Measurements from ENCODE around the gene FBXW11.
"Not testable (repeated sequence)": the region's sequence is repeated elsewhere in the genome, so short reads cannot be mapped to it uniquely, and the experiment has no call there.

FBXW11 gene

DNA sequence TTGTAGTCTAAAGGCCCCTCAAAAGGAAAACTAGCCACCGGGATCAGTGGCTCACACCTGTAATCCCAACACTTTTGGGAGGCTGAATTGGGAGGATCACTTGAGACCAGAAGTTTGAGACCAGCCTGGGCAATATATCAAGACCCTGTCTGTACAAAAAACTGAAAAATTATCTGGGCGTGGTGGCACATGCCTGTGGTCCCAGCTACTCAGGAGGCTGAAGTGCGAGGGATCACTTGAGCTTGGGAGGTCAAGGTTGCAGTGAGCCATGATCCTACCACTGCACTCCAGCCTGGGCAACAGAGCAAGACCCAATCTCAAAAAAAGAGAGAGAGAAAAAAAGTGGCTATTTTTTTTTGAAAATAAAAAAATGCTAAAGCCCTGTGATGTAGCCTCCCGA, 55.2 kb downstream of the FBXW11 start:
- DNase-seq, result no peak

DNA sequence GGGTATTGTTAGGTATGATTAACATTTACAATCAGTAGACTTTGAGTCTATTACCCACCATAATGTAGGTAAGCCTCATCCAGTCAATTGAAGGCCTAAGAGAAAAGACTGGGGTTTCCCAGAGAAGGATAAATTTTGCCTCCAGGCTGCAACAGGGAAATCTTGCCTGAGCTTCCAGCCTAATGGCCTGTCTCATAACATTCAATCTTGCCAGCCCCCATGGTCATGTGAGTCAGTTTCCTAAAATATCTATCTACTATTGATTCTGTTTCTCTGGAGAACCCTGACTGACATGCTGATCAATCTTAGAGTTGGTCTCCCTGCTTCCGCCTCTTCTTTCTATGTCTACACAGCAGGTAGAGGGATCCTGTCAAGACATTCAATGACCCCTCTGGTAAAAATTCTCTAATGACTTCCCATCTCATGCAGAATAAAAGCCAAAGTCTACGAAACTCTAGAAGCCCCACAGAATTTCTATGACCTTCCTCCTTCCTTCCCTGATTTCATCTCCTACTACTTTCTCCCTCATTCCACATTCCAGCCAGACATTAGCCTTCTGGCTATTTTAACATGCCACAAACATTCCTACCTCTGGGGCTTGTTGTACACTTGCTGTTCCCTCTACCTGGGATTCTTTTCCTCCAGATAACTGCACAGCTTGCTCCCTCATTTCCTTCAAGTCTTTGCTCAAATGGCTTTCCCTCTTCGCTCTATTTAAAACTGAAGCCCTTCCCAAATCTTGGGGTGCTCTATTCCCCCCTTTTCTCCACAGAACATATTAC, 60.2 kb downstream of the FBXW11 start:
- DNase-seq, result no peak

DNA sequence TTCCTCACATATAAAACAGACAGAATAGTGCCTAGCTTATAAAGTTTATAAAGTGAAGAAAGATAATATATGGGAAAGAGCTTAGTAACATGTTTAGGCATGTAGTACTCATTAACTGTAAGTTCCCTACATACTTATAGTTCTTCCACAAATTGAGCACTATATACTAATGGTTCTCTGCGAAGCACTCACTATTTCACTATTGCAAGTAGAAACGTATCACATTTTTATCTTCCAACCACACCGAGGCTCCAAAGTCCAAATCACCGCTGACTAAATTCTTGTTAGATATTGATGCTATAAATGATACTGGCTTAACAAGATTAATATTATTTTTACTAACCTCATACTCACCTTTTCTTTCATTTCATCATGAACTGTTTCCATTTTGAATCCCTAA, 61.0 kb downstream of the FBXW11 start:
- no peak for DNase-seq

DNA sequence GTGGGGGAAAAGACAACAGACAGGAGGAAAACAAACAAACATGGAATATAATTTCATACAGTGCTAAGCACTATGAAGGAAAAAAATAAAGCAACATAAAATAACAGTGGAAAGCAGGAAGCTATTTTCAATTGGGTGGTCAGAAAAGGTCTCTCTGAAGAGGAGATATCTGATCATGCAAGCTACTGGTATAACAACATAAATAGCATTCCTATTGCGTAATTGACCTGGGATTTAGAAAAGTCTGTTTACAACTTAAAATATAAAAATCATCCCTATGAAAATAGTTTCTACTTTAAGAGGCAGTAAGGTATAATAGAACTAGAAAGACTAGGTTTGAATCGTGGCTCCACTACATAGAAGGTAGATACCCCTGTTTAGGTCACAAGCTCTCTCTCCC, 61.4 kb downstream of the FBXW11 start:
- DNase-seq, result no peak

DNA sequence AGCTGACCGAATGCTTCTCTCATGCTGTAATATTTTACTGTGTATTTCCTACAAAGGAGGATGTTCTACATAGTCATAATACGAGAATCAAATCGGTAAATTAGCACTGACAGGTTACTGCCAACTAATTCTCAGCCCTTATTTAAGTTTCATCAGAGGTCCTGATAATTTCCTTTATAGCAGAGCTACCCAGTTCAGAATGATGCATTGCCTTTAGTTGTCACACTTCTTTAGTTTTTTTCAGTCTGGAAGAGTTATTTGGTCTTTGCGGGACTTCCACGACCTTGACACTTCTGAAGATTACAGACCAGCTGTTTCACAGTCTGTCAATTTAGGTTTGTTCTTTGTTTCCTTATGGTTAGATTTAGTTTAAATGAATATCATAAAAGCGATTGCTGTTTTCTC, 64.3 kb downstream of the FBXW11 start:
- DNase-seq, result not testable (repeated sequence)

DNA sequence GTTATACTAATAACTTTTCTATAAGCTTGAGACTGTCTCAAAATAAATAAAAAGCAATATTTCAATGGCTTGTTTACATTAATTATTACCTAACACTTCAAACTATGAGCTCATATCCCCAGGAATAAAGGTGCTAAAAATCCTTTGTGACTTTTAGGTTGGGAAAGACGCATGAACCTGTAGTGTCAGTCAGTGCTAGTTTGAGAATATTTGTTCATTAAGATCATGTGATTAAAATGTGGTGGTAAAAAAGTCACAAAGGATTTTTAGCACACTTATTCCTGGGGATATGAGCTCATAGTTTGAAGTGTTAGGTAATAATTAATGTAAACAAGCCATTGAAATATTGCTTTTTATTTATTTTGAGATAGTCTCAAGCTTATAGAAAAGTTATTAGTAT, 64.8 kb downstream of the FBXW11 start:
- DNase-seq, result not testable (repeated sequence)

DNA sequence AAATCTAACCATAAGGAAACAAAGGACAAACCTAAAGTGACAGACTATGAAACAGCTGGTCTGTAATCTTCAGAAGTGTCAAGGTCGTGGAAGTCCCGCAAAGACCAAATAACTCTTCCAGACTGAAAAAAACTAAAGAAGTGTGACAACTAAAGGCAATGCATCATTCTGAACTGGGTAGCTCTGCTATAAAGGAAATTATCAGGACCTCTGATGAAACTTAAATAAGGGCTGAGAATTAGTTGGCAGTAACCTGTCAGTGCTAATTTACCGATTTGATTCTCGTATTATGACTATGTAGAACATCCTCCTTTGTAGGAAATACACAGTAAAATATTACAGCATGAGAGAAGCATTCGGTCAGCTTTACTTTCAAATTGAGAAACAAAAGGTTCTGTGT, 65.2 kb downstream of the FBXW11 start:
- not testable (repeated sequence) for DNase-seq

DNA sequence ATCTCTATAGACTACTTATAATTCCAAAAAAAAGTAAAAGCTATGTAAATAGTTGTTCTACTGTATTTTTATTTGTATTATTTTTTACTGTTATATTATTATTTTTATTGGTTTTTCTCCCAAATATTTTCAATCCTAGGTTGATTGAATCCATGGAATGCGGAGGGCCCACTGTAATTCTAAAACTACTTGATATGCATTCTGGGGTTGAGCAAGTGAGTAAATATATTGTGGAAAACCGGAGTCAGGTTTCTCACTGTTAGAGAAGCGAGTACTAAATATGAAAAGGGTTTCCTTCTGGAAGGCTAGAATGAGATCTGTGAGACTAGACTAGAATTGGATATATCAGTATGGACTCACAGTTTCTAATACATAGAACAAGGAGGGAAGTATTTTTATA, 66.5 kb downstream of the FBXW11 start:
- DNase-seq, result no peak

DNA sequence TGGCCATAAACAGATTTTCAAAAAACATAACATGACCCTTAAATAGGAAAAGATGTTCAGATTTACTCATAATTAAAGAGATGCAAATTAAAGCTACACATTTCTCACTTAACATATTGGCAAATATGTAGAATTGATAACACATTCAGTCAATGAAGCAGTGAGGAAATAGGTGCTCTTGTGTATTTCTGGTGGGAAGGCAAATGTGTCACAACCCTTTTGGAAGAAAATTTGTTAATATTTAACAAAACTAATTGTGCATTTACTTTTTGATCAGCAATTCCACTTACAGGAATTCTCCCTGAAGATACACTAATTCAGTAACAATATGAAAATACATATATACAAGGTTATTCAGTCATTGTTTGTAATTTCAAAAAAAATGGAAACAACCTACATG, 68.1 kb downstream of the FBXW11 start:
- no peak for DNase-seq

DNA sequence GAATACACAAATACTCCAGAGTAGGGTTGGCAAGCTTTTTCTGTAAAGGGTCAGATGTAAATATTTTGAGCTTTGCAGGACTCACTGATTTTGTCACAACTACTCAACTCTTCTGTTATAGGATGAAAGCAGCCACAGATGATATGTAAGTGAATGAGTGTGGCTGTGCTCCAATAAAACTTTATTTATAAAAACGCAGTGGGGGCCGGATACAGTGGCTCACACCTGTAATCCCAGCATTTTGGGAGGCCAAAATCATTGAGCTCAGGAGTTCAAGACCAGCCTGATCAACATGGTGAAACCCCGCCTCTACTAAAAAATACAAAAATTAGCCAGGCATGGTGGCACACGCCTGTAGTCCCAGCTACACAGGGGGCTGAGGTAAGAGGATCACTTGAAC, 69.1 kb downstream of the FBXW11 start:
- DNase-seq, result no peak

DNA sequence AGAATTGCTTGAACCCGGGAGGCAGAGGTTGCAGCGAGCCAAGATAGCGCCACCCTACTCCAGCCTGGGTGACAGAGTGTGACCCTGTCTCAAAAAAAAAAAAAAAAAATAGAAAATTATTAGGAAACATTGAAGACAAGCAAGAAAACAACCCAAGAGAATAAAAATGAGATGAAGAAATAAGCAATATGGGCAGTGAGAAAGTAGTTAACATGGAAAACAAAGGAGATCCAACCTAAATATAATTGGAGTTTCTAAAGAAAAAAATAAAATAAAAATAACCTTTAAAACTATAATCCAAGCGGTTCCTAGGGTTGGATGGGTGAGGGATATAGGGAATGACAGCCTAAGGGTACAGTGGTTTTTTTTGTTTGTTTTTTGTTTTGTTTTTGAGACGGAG, 71.9 kb downstream of the FBXW11 start:
- DNase-seq, result no peak

DNA sequence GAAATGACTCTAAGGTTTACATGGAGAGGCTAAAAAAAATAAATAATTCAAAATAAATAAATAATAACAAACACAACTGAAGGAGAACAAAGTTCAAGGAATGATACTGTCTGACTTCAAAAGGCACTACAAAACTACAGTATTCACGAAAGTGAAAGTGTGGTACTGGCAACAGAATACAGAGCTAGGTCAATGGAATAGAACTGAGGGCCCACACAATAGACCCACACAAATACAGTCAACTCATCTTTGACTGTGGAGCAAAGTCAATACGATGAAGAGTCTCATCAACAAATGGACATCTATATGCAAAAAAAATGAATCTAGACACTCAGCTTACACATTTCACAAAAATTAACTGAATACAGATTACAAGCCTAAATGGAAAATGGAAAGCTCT, 75.3 kb downstream of the FBXW11 start:
- DNase-seq, result no peak

DNA sequence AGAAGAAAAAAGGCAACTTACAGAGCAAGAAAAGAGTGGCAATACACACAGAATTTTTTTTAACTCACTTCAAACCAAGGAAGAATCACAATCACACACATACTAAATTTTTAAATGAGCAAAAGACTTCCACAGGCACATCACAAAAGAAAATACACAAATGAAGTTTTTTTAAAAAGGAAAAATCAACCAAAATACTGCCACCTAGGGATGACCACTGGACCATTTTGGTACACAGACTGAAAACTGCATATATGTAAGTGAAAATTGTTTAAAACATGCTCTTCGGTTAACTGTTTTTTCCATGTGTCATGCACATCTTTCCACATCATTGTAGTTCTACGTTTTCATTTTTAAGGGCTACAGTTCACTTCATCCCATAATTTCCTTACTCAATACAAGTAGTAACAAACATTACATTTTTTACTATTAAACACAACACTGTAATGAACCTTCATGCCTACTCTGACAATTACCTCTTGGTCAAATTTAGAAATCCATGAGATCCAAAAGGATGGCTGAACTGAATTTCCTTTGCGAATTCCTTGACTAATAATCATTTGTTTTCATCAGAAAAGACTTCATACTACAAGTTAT, 79.0 kb downstream of the FBXW11 start:
- DNase-seq, result no peak

DNA sequence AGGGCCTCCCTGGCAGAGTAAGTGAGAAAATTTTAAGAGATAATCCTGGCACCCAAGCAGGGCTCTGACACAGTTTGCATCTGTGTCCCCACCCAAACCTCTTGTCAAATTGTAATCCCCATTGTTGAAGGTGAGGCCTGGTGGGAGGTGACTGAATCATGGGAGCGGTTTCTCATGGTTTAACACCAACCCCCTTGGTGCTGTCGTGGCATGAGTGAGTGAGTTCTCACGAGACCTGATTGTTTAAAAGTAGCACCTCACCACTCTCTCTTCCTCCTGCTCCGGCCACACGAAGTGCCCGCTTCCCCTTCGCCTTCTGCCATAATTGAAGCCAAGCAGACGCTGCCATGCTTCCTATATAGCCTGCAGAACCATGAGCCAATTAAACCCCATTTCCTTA, 80.1 kb downstream of the FBXW11 start:
- no peak for DNase-seq

DNA sequence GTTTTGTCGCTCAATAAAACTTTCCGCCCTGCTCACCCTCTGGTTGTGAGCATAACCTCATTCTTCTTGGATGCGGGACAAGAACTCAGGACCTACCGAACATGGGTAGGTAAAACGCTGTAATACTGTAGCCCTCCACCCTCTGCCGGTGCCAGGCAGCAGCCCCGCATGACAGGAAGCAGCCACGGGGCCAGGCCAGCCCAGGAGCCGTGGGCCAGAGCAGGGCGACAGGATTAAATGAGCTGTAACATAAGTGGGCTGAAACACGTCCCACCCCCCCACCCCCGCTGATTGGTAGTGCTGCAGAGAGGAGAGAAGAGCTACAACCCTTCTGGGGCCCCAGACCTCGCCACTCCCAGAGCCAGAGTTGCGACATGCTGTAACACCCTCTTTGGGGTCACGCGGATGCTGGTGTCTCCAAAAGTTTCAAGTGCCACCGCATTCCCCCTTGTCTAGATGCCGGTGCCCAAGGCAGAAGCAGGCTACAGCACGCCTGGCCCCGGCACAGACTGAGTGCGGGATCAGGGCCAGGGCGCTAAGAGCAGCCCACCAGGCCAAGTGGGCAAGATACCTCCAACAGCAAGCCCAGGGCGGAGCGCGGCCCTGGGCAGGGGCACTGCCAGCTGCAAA, 81.8 kb downstream of the FBXW11 start:
- DNase-seq, result no peak

DNA sequence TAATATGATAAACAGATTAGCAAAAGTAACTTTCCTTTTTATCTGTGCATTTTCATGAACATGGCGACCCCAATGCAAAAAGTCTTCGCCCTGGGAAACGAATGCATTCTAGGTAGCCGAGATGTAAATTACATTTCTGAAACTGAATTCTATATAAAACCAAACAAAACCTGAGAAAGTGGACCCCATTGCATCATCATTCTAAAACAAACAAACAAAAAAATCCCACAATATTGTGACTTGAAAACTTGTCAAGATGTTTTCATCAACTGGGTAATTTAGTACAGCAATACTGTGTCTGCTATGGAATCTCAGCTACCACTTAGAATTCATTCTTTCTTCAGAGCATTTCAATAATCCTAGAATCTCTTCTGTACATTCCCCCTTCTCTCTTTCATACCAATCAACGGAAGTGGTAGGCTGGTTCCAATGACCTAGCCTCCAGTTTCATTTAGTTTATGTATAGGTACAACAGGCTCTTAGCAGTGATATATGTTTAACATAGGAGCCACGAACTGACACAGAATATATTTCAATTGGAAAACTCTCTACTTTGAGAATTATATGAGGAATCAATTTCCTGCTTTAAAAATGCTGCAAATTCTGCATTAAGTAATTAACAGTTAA, 85.6 kb downstream of the FBXW11 start:
- no peak for DNase-seq

DNA sequence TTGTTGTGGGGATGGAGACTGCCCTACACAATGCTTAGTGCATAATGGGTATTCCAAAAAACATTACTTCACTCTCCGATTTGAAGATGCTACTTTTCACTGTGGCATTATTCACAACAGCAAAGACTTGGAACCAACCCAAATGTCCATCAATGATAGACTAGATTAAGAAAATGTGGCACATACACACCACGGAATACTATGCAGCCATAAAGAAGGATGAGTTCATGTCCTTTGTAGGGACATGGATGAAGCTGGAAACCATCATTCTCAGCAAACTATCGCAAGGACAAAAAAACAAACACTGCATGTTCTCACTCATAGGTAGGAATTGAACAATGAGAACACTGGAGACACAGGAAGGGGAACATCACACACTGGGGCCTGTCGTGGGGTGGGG, 90.7 kb downstream of the FBXW11 start:
- DNase-seq, result not testable (repeated sequence)

DNA sequence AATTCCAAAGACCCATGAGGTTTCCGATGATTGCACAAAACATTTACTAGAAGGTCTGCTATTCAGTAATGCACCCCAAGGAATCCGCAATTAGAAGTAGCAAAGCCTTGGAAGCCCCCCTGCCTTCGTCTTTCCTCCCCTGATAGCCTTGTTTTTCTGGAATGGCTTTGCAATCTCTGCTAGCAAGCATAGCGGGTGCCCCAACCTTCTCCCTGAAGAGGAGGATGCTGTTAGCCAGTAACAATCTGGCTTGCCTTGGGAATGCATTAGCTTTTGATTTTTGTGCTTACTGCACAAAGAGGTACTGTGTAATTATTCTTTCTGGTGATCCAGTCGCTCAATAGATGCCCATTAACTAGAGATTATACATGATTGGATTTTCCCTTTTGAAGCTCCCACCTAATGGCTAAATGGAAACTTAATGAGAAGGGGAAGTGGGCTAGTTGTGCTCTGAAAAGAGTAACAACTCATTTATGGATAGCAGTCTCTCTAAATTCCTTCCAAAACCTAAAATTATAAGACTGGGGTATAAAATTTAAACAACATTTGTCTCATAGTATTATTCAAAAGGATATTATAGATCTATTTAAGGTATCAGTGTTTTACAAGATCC, 91.6 kb downstream of the FBXW11 start:
- no peak for DNase-seq

DNA sequence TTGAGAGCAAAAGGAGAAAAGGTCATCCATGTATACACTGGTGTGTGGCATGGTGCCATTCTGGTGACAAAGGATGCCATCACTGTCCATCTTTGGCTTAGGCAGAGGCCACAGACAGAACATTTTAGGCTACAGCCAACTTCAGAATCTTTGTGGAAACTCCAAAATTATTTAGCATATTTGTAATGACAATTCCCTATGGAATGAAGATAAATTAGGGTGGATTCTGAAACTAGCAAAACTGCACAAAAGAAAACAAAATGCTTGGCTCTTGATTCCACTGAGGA, 92.5 kb downstream of the FBXW11 start:
- no peak for DNase-seq

DNA sequence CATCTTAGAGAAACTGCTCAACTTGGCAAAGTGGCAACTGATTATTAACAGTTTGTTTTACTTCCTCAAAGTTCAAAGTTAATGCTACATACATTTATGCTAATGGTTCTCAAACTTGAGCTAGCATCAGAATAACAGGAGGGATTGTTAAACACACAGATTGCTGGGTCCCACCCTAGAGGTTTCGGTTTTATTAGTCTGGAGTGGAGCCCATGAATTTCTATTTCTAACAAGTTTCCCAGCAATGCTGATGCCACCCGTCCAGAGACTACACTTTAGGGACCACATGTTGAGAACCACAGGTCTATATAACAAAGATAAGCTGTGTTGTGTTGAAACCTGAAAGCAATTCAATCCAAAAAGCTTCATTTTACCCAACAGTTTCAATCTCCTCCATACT, 95.3 kb downstream of the FBXW11 start:
- DNase-seq, result no peak

DNA sequence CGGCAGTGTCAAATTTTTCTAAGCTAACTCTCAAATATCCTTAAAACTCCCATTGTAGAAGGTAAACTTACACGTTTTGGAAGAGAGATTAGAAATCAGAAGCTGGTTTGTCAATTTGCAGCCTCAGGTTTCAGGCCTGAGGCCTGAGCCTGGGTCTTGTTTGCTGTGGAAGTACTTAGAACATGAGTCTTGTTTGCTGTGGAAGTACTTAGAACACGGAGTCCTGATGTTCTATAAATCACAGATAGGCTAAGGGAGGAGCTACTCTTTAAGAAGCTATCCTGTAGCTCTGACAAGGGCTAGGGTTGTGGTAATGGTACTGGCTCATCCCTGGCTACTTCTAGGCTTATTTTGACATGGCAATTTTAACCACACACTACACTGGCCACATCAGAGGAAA, 97.8 kb downstream of the FBXW11 start:
- DNase-seq, result no peak

DNA sequence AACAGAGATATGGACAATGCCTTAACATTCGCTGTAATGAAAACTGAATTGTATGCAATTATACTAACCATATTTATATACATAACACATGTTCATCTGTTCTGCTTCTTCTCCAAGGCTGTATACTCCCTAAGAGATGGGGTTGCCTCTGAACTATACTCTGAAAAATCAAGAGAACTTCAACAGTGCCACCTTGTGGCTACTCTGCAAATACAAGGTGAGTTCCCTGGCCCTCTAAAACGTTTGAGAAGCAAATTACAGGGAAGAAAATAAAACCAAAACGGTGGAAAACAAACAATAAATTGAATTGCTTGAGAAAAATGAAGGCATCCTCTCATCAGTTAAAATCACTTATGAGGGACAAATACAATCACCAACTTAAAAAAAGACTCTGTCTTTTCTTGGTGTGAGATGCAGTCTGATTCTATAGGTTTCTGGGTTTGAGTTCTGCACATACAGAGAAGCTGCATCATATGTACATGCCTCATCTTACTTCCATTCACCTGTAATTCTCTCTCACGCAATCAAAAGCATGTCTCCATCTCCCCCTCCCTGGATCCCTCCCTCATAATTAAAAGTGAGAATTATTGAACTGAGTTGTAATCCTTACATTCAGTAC, 98.6 kb downstream of the FBXW11 start:
- peak; percentile 37 to 59 for DNase-seq
